ENCODE data around the gene FAM20A.

The FAM20A gene

DNA sequence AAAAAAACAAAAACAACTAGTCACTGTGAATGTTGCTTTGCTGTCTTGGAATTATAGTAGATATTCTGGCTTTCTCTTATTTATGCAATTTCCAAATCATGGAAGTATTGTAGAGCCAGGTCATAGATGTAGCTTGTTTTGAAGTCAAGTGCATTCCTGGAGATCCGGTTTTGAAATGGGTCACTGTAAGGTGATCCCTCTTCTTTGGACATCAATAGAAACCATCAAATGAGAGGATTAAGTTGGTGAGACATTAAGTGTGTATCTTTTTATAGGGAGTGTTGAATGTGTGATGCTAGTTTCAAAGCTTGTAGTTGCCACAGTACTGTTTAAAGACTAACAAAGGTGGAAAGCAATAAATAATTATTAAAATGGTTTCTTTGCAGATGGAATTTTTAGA lies 84.4 kb downstream of the FAM20A start:
- TF ChIP-seq, protein P1, sequence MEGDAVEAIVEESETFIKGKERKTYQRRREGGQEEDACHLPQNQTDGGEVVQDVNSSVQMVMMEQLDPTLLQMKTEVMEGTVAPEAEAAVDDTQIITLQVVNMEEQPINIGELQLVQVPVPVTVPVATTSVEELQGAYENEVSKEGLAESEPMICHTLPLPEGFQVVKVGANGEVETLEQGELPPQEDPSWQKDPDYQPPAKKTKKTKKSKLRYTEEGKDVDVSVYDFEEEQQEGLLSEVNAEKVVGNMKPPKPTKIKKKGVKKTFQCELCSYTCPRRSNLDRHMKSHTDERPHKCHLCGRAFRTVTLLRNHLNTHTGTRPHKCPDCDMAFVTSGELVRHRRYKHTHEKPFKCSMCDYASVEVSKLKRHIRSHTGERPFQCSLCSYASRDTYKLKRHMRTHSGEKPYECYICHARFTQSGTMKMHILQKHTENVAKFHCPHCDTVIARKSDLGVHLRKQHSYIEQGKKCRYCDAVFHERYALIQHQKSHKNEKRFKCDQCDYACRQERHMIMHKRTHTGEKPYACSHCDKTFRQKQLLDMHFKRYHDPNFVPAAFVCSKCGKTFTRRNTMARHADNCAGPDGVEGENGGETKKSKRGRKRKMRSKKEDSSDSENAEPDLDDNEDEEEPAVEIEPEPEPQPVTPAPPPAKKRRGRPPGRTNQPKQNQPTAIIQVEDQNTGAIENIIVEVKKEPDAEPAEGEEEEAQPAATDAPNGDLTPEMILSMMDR (IDR thresholded peaks at IDR 0.05; ENCODE audit: low read depth, low read length, missing control alignments), result no peak
- no peak overlapping the region for H3K4me3 ChIP-seq (ENCODE audit: low read depth, low read length)
- DNase-seq (ENCODE audit: low read depth), result no peak

DNA sequence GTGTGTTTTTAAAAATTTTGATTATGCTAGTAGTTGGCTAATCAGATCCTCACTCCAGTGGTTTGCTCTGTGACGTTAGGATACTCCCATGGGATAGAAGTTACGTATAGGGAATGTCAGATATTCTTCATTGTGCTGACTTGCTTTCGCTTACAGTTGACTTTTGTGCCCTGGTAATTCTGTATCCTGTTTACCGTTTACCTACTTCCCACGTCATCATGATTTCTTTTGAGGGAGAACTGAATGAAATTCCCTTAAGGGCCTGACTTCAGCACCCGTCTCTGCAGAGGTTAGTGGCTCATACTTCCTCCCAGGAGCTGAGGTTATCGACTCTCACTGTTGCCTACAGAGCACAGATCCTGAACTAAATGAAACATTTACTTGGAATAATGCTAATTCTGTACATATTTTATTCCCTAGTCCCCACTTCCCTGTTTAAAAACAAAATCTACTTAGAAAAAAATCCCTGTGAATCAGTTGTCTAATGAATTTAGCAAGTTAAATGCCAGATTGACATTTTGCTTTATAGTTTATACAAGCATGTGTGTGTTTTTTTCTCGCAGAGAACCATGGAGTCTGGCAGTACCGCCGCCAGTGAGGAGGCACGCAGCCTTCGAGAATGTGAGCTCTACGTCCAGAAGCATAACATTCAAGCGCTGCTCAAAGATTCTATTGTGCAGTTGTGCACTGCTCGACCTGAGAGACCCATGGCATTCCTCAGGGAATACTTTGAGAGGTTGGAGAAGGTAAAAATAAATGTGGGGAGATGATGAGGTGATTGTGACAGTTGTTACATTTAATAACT lies 86.1 kb downstream of the FAM20A start:
- peak overlapping the region; percentile 15; the same call in 1 of the 2 replicates for H3K4me3 ChIP-seq (ENCODE audit: low read depth, low read length)
- DNase-seq (ENCODE audit: low read depth), result no peak
- TF ChIP-seq, protein P1 (IDR thresholded peaks at IDR 0.05; ENCODE audit: low read depth, low read length, missing control alignments), result no peak

DNA sequence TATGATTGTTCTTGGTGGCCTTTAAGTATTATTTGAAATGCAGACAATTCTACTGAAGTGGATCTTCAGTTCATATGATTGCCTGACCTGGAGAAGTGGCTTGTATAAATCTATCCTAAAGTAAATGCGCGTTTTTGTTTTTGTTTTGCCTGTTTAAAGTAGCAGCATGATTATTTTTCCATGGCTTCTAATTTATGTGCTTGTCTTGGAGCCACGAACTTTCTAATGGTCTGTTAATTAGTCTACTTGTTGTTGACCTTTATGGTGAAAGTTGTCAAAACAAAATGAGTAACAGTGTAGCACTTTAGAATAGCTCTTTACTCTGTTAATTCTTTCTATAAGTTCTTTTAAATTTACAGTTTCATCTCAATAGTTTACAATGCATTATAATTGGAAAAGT lies 87.2 kb downstream of the FAM20A start:
- DNase-seq (ENCODE audit: low read depth), result no peak
- H3K4me3 ChIP-seq (ENCODE audit: low read depth, low read length), result peak overlapping the region; percentile 71

DNA sequence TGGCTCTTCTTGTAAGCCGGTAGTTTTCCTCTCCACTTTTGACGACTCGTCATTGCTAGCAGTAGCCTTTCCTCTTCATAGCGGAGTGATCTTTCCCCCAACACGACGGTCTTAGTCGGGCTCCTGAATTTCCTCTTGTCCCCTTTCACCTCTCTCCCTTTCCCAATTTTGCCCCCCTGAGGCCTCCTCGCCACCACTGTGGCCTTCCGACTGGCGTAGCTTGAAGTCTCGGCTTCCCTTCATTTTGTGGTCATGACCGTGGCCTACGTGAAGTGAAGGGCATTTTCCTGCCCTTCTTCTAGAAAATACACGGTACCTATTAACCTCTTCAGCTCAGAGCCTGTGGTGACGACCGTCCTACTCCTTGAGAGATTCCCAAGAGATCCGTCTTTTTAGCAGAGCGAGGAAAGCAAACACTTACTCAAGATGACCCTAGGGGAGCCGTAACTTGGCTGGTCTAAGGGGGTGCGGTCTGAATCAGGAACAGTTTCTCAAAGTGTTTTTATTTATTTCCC lies 88.2 kb downstream of the FAM20A start:
- peak overlapping the region; percentile 71 for H3K4me3 ChIP-seq (ENCODE audit: low read depth, low read length)
- TF ChIP-seq, protein P1 (IDR thresholded peaks at IDR 0.05; ENCODE audit: low read depth, low read length, missing control alignments), result no peak
- no peak for DNase-seq (ENCODE audit: low read depth)

More for the DNA sequence above, 87.2 kb downstream of the FAM20A start:
- TF ChIP-seq, protein P1 (IDR thresholded peaks at IDR 0.05; ENCODE audit: low read depth, low read length, missing control alignments), result no peak

DNA sequence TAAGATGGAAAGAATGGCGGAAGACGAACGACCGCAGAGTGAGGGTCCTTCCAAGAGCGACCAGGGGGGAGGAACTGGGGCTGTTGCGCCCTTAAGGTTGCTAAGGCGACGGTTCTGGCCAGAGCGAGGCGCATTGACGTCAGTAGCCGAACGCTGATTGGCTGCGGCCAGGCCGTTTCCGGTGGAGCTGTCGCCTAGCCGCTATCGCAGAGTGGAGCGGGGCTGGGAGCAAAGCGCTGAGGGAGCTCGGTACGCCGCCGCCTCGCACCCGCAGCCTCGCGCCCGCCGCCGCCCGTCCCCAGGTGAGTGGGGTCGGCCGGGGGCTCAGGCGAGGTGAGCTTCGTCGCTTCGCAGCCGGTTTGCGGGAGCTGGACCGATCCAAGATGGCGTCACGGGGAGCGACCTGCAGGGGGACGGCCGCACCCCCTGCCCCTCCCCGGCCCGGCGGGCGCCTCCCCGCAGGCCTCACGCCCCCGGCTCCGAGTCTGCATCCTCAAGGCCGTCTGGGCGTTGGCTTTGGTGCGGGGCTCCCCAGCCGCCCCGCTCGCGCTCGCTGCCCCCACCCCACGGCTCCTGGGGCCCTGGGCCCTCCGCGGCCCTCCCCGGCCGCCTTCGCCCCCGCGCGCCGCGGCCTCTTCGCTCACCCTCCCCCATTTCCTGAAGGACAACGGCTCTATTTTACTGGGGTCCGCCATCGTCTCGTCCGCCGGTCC lies 88.8 kb downstream of the FAM20A start, which contains the start of gene PRKAR1A:
Gene PRKAR1A (plus strand): TSS at position 184 of the 713 bp plus-strand sequence. CDS start 2,970 bp downstream, outside the sequence.
- H3K4me3 ChIP-seq (ENCODE audit: low read depth, low read length), result peak within 1 kb of the TSS; percentile 71
- DNase-seq (ENCODE audit: low read depth), result peak; percentile 72
- TF ChIP-seq, protein P1 (IDR thresholded peaks at IDR 0.05; ENCODE audit: low read depth, low read length, missing control alignments), result no peak

DNA sequence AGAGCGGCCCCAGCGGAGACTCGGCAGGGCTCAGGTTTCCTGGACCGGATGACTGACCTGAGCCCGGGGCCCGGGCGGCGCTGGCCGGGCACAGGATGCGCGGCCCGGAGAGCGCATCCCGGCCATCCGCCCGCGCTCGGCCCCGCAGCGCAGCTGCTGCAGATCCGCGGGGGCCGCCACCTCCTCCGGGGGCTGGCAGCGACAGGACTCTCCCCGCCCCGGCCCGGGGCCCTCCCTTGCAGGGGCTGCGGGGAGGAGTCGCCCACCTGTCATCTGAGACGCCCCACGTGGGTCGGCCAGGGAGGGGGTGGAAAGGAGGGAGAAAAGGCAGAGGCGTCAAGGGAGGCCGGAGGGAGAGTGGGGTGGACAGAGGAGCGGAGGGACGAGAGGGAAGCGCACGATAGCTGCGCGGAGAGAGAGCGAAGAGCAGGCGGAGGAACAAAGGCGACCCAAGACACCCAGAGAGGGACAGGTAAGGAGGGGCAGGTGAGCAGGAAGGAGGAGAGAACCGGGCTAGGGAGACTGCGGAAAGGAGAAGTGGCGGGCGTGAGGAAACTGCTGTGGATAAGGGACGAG lies 89.4 kb downstream of the FAM20A start:
- no peak for DNase-seq (ENCODE audit: low read depth)
- TF ChIP-seq, protein P1 (IDR thresholded peaks at IDR 0.05; ENCODE audit: low read depth, low read length, missing control alignments), result no peak
- peak overlapping the region; percentile 71 for H3K4me3 ChIP-seq (ENCODE audit: low read depth, low read length)
